ENCODE data around the gene ABR.

GRCh38 chr17:1068356-1068755, 111.4 kb downstream of the ABR start:
- TF ChIP-seq CTCF (IDR thresholded peaks at IDR 0.05) = no peak
- no peak for TF ChIP-seq POLR2A (IDR thresholded peaks at IDR 0.05)
